Stomach (tissue), 4 donors: ENCODE data around the gene PYGM.

ENCODE experiments used
- EP300 ChIP-seq: sonication (generic); formaldehyde crosslinking; IDR thresholded peaks from one replicate; pipeline ENCODE4 v1.6.1; 2017; ENCODE audit warnings: antibody characterized with exemption
- POLR2A ChIP-seq, 4 donors: fragments of 450-650 bp; IDR thresholded peaks; one replicate each; pipeline ENCODE4 v1.6.1; 2016; ENCODE audit warnings: antibody characterized with exemption in 4 of 4, control low read depth in 2 of 4, mild to moderate bottlenecking in 1 of 4, moderate library complexity in 1 of 4
- POLR2AphosphoS5 ChIP-seq, 3 donors: sonication (generic); formaldehyde crosslinking; IDR thresholded peaks; one replicate each; pipeline ENCODE4 v1.6.1; 2016; ENCODE audit warnings: antibody characterized with exemption in 3 of 3
- TF ChIP-seq, protein P1 (sequence below), 7 experiments: fragments of 450-650 bp in 4 of 7; fragments of 200-600 bp in 3 of 7; sonication (generic) in 3 of 7; IDR thresholded peaks; one replicate each; pipeline ENCODE4 v1.5.1; 2016 to 2019; ENCODE audit warnings: antibody characterized with exemption in 7 of 7, control low read depth in 2 of 7, mild to moderate bottlenecking in 1 of 7

DNA sequence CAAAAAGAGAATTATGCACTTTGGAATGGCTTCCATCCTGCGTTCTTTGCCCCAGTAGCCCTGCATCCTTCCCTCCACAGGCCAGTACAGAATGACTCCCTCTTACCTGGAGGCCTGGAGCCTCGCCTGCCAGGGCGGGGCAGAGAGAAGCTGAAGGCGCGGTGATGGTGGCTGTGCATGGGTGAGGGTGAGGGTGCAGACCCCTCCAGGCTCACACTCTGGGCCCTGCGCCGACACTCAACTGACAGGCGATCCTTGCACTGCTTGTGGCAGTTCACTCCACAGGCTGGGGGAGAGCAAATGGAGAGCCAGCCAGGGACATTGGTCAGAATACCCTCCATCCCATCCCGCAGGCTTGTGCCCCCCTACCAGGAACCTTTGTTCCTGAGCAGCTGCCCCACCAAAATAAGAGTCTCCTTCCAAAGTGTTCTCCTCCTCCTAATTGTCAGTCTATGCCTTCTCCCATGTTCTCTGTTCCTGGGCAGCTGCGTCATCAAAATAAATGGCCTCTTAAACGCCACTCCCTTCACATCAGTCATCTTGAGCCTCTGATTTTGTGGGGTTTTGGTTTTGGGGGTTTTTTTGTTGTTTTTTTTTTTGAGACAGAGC is 30.9 kb downstream of the PYGM start:
- TF ChIP-seq, protein P1, sequence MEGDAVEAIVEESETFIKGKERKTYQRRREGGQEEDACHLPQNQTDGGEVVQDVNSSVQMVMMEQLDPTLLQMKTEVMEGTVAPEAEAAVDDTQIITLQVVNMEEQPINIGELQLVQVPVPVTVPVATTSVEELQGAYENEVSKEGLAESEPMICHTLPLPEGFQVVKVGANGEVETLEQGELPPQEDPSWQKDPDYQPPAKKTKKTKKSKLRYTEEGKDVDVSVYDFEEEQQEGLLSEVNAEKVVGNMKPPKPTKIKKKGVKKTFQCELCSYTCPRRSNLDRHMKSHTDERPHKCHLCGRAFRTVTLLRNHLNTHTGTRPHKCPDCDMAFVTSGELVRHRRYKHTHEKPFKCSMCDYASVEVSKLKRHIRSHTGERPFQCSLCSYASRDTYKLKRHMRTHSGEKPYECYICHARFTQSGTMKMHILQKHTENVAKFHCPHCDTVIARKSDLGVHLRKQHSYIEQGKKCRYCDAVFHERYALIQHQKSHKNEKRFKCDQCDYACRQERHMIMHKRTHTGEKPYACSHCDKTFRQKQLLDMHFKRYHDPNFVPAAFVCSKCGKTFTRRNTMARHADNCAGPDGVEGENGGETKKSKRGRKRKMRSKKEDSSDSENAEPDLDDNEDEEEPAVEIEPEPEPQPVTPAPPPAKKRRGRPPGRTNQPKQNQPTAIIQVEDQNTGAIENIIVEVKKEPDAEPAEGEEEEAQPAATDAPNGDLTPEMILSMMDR (IDR thresholded peaks at IDR 0.05): no peak
- TF ChIP-seq POLR2AphosphoS5 (IDR thresholded peaks at IDR 0.05) (no peak), POLR2A (IDR thresholded peaks at IDR 0.05) (no peak), EP300 (no peak)
